D341Med (cell line): ENCODE data around the gene TXNDC2.
A peak's percentile ranks its signal among the peaks of the same experiment; 100 is the strongest.
"Not testable (repeated sequence)": the region's sequence is repeated elsewhere in the genome, so short reads cannot be mapped to it uniquely, and the experiment has no call there.

ENCODE experiments used
- DNase-seq: peaks from one replicate; pipeline ENCODE4 v3.0.0; 2012; ENCODE audit warnings: low spot score

Gene TXNDC2

GRCh38 chr18:9884532-9885140 is 1.1 kb upstream of the TXNDC2 start:
- DNase-seq = no peak

- DNase-seq = no peak
These were observed 204 bp downstream of the TXNDC2 start for GRCh38 chr18:9886005-9886348.

- no peak for DNase-seq
These were observed 2.2 kb downstream of the TXNDC2 start for GRCh38 chr18:9887992-9888391.

- DNase-seq = no peak
These were observed 4.4 kb downstream of the TXNDC2 start for GRCh38 chr18:9890196-9890595.

GRCh38 chr18:9890957-9891356 is 5.2 kb downstream of the TXNDC2 start:
- no peak for DNase-seq

GRCh38 chr18:9891515-9891914 is 5.7 kb downstream of the TXNDC2 start:
- DNase-seq = not testable (repeated sequence)

GRCh38 chr18:9894454-9895068 is 8.8 kb downstream of the TXNDC2 start:
- no peak for DNase-seq

- no peak for DNase-seq
These were observed 11.4 kb downstream of the TXNDC2 start for GRCh38 chr18:9897129-9897528.

GRCh38 chr18:9897787-9898291 is 12.1 kb downstream of the TXNDC2 start:
- not testable (repeated sequence) for DNase-seq

GRCh38 chr18:9898792-9899549 is 13.2 kb downstream of the TXNDC2 start:
- DNase-seq = no peak

- not testable (repeated sequence) for DNase-seq
These were observed 13.8 kb downstream of the TXNDC2 start for GRCh38 chr18:9899550-9899930.

- no peak for DNase-seq
These were observed 14.9 kb downstream of the TXNDC2 start for GRCh38 chr18:9900699-9901098.

- no peak for DNase-seq
These were observed 15.6 kb downstream of the TXNDC2 start for GRCh38 chr18:9901377-9901776.

- not testable (repeated sequence) for DNase-seq
These were observed 16.5 kb downstream of the TXNDC2 start for GRCh38 chr18:9902264-9902663.

- DNase-seq = peak; percentile 87
These were observed 17.1 kb downstream of the TXNDC2 start for GRCh38 chr18:9902832-9903231.

GRCh38 chr18:9905401-9905922 is 19.7 kb downstream of the TXNDC2 start:
- DNase-seq = no peak

GRCh38 chr18:9906481-9906880 is 20.7 kb downstream of the TXNDC2 start:
- DNase-seq = no peak

GRCh38 chr18:9907867-9908266 is 22.1 kb downstream of the TXNDC2 start:
- no peak for DNase-seq

- no peak for DNase-seq
These were observed 24.3 kb downstream of the TXNDC2 start for GRCh38 chr18:9910071-9910470.

GRCh38 chr18:9910661-9911060 is 24.9 kb downstream of the TXNDC2 start:
- no peak for DNase-seq

GRCh38 chr18:9911226-9911625 is 25.5 kb downstream of the TXNDC2 start:
- DNase-seq = no peak

GRCh38 chr18:9912285-9912684 is 26.5 kb downstream of the TXNDC2 start:
- not testable (repeated sequence) for DNase-seq

GRCh38 chr18:9913151-9913525 is 27.4 kb downstream of the TXNDC2 start:
- DNase-seq = no peak
